ENCODE measurements around the gene HOXD8. TPM values are rescaled to one million over a fixed set of nuclear protein-coding genes. Genes with fewer than 3 reads are reported as not detected.

Gene HOXD8
- total and polyA plus RNA-seq, 10 of the 15 experiments (the other 5 are each of a cell fraction or from before 2014, with no cell fraction given) = not detected

DNA sequence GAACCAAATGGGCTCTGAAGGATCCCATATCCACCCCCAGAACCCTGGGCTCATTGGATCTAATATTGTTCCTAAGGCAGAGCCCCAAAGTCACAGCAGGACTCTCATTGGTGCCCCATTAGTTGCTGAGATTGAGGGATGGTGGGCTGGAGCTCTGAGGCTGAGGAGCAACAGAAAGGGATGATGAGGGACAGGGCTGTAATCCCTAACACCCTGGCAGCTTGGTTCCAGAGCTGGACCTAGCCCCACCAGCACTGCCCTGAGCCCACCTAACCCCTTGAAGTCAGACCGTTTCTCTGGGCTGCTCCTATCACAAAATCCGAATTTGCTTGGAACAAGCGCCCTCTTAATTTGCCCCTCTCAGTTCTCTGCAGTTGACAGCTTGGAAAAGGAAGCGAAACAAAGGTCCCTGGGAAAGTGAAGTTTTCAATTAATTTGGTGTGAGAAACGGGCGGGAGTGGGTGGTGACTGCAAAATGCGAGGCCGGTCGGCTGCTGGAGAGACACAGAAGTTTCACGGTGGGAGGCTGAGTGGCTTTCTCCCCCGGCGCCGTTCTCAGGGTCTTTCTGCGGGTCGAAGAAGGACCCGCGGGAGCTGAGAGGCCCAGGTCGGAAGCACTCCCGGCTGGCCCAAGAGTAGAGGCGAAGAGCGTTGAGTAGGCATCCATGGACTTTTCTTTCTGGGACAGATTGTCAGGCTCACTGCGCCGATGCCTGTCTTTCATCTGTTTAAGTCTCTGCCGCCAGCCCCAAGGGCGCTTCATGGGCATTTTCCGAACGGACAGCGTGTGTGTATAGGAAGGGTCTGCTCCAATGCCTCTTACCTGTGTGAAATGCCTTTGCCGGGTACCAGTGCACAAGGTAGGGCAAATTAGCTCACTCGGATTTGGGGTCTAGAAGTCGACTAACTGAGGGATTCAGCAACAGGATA is 37.9 kb upstream of the HOXD8 start:
- H3K9me3 ChIP-seq (replicated peaks; ENCODE audit: control insufficient read depth, insufficient read depth, low read length) = no peaks in the 10 kb centered on the region
- H3K36me3 ChIP-seq (ENCODE audit: control insufficient read depth in 2 of 2, insufficient read depth in 2 of 2, low read length in 1 of 2) = no peaks in the 10 kb centered on the region
- no peak overlapping the region for H3K27ac ChIP-seq (ENCODE audit: control insufficient read depth, insufficient read depth)
- H2AFZ ChIP-seq (ENCODE audit: control insufficient read depth, low read depth, low read length) = no peak overlapping the region
- no peak overlapping the region for H3K4me2 ChIP-seq (ENCODE audit: control insufficient read depth, insufficient read depth)
- CTCF ChIA-PET = interaction anchor here (0.7 kb wide), 1 partner anchor 964 kb away, joined by 3 read pairs; no protein-coding TSS in a partner anchor
- H3K27me3 ChIP-seq (replicated peaks in 1 of 2; ENCODE audit: control insufficient read depth in 2 of 2, insufficient read depth in 2 of 2, low read length in 1 of 2) = peaks cover 9 to 30% of the 10 kb centered on the region in 2 experiments
- no peaks in the 10 kb centered on the region for H3K79me2 ChIP-seq (ENCODE audit: control insufficient read depth, insufficient read depth, low read length)
- H3K4me3 ChIP-seq = no peak overlapping the region
- no peaks in the 10 kb centered on the region for H4K20me1 ChIP-seq (ENCODE audit: control insufficient read depth, insufficient read depth)
- FAIRE-seq (no peak), DNase-seq (ENCODE audit: low read depth, low spot score) (no peak), ATAC-seq (no peak)
- no peak overlapping the region for H3K9ac ChIP-seq (ENCODE audit: control insufficient read depth, insufficient read depth, low read length)
- SMC1A ChIA-PET (ENCODE audit: uncharacterized antibody, unreplicated experiment) = interaction anchor here (0.7 kb wide), 1 partner anchor 459 kb away, joined by 3 read pairs; no protein-coding TSS in a partner anchor
- no peak for TF ChIP-seq SP1 (IDR thresholded peaks at IDR 0.05; ENCODE audit: low read depth, low read length)
- WGBS (ENCODE audit: insufficient coverage, insufficient replicate concordance, low lambda C conversion rate, missing lambda C conversion rate) = 42% methylated on average over 31 of the region's 31 CpGs
- RAD21 ChIA-PET (ENCODE audit: unreplicated experiment) = no interaction called here
- no TSS peak for BruUV-seq (replicated peaks)
- in situ Hi-C loops (cut with MboI) (no loop called here), intact Hi-C loops (cut with micrococcal nuclease; ENCODE audit: unreplicated experiment) (no loop called here)
- H3K4me1 ChIP-seq (ENCODE audit: control insufficient read depth, insufficient read depth, low read length) = no peaks in the 10 kb centered on the region
- POLR2A ChIA-PET = no interaction called here

DNA sequence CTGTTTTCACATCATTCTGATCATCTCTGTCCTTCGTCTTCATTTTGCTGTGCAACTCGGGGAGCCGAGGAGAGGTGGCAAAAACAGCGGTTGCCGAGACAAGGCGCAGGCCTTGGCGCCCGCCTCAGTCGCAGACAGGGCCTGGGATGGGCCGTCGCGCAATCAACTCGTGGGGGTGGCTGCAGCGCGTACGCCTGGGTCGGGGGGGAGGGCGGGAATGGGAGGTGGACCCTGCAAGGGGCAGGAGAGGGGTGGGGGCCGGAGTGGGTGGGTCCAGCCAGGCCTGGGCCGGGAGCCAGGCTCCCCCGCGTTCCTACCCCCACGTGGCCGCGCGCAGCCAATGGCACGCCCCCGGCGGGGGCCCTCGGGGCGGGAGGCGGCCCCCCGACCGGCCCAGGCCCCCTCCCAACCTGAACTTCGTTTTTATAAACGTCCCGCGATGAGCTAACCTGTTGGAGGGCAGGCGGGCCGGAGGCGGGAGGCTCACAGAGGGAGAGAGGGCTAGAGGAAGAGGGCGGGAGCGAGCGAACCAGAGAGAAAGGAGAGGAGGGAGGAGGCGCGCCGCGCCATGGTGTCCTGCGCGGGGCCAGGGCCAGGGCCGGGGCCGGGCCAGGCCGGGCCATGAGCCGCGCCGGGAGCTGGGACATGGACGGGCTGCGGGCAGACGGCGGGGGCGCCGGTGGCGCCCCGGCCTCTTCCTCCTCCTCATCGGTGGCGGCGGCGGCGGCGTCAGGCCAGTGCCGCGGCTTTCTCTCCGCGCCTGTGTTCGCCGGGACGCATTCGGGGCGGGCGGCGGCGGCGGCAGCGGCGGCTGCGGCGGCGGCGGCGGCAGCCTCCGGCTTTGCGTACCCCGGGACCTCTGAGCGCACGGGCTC is 37.0 kb upstream of the HOXD8 start, which contains the start of gene HOXD13:
Gene HOXD13 (plus strand): TSS at position 452 of the 875 bp plus-strand sequence. CDS start 170 bp downstream, at position 622.
- FAIRE-seq (no peak), DNase-seq (ENCODE audit: low read depth, low spot score) (no peak), ATAC-seq (no peak)
- Histone ChIP-seq H3K79me2 (ENCODE audit: control insufficient read depth, insufficient read depth, low read length) (no peaks in the 10 kb centered on the region), H3K4me1 (ENCODE audit: control insufficient read depth, insufficient read depth, low read length) (peaks cover 3% of the 10 kb centered on the region; the same call in 1 of the 2 replicates), H3K27me3 (replicated peaks in 1 of 2; ENCODE audit: control insufficient read depth in 2 of 2, insufficient read depth in 2 of 2, low read length in 1 of 2) (peaks cover 11 to 33% of the 10 kb centered on the region in 2 experiments), H3K9ac (ENCODE audit: control insufficient read depth, insufficient read depth, low read length) (no peak within 1 kb of the TSS), H3K36me3 (ENCODE audit: control insufficient read depth in 2 of 2, insufficient read depth in 2 of 2, low read length in 1 of 2) (no peaks in the 10 kb centered on the region), H3K4me3 (no peak within 1 kb of the TSS), H3K4me2 (ENCODE audit: control insufficient read depth, insufficient read depth) (no peak within 1 kb of the TSS), H3K9me3 (replicated peaks; ENCODE audit: control insufficient read depth, insufficient read depth, low read length) (no peaks in the 10 kb centered on the region), H4K20me1 (ENCODE audit: control insufficient read depth, insufficient read depth) (no peaks in the 10 kb centered on the region), H3K27ac (ENCODE audit: control insufficient read depth, insufficient read depth) (no peak within 1 kb of the TSS), H2AFZ (ENCODE audit: control insufficient read depth, low read depth, low read length) (no peak within 1 kb of the TSS)
- ChIA-PET SMC1A (ENCODE audit: uncharacterized antibody, unreplicated experiment) (interaction anchor here (0.7 kb wide), 1 partner anchor 458 kb away, joined by 3 read pairs; no protein-coding TSS in a partner anchor), CTCF (no interaction called here), POLR2A (no interaction called here), RAD21 (ENCODE audit: unreplicated experiment) (no interaction called here)
- intact Hi-C loops (cut with micrococcal nuclease; ENCODE audit: unreplicated experiment) = no loop called here
- WGBS (ENCODE audit: insufficient coverage, insufficient replicate concordance, low lambda C conversion rate, missing lambda C conversion rate) = 39% methylated on average over 52 of the region's 95 CpGs
- no TSS peak for BruUV-seq (replicated peaks)
- TF ChIP-seq SMAD1 (IDR thresholded peaks at IDR 0.05; ENCODE audit: low read depth, partially characterized antibody) = no peak
- TF ChIP-seq, protein P1, sequence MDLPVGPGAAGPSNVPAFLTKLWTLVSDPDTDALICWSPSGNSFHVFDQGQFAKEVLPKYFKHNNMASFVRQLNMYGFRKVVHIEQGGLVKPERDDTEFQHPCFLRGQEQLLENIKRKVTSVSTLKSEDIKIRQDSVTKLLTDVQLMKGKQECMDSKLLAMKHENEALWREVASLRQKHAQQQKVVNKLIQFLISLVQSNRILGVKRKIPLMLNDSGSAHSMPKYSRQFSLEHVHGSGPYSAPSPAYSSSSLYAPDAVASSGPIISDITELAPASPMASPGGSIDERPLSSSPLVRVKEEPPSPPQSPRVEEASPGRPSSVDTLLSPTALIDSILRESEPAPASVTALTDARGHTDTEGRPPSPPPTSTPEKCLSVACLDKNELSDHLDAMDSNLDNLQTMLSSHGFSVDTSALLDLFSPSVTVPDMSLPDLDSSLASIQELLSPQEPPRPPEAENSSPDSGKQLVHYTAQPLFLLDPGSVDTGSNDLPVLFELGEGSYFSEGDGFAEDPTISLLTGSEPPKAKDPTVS (IDR thresholded peaks at IDR 0.05; ENCODE audit: low read depth, low read length) = no peak
- peak; percentile 16 for TF ChIP-seq SUZ12 (IDR thresholded peaks at IDR 0.05; ENCODE audit: unreplicated experiment)
- TF ChIP-seq BACH1 (IDR thresholded peaks at IDR 0.05; ENCODE audit: borderline replicate concordance) = no peak
- in situ Hi-C loops (cut with MboI) = no loop called here
